Measurements from ENCODE around the gene LDHAL6B. TPM values are rescaled to one million over a fixed set of nuclear protein-coding genes. Genes with fewer than 3 reads are reported as not detected.

LDHAL6B gene
- total and polyA plus RNA-seq, 7 donors = 0.06 TPM; not detected in 5

DNA sequence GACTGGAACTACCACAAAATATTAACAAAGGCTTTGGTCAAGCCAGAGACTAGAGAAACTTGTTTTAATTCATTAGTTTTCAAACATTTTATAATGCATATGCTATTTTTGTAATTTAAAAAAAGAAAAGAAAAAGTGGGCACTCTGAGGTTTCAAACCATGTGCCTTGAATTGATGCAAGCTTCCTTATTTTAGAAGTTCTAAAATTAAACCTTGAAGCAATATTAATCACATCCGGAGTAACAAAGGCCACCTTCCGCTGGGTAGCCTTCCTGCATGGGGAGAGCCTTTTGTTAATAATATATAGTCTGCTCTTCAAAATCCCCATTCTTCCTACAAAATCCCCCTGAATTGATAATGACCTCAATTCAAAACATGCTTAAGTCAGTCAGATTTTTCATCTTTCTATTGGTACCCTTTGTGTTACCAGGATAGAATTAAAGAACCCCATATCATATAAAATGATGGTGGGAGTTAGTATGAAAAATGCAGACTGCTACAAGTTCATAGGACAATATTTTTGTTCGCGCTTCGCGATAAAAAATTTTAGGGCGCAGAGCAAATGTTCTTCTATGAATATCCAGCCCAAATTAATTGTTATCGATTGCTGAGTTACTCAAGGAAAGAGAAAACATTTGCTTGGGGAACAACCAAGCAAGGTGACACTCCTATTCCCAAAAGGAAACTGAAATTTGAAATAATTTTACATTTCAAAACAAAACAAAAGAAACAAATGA, 30.6 kb downstream of the LDHAL6B start:
- intact Hi-C loops (cut with DNase I) = no loop called here
- no peak overlapping the region for H3K27ac ChIP-seq
- DNase-seq (no peak), ATAC-seq (peak in 2 of 4 donors; percentile 44 to 47)
- 81 to 83% (median 81%) methylated on average over 8 of the region's 8 CpGs for WGBS, 3 donors
- H3K4me3 ChIP-seq = no peak overlapping the region
- TF ChIP-seq, protein P1, sequence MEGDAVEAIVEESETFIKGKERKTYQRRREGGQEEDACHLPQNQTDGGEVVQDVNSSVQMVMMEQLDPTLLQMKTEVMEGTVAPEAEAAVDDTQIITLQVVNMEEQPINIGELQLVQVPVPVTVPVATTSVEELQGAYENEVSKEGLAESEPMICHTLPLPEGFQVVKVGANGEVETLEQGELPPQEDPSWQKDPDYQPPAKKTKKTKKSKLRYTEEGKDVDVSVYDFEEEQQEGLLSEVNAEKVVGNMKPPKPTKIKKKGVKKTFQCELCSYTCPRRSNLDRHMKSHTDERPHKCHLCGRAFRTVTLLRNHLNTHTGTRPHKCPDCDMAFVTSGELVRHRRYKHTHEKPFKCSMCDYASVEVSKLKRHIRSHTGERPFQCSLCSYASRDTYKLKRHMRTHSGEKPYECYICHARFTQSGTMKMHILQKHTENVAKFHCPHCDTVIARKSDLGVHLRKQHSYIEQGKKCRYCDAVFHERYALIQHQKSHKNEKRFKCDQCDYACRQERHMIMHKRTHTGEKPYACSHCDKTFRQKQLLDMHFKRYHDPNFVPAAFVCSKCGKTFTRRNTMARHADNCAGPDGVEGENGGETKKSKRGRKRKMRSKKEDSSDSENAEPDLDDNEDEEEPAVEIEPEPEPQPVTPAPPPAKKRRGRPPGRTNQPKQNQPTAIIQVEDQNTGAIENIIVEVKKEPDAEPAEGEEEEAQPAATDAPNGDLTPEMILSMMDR (IDR thresholded peaks at IDR 0.05) = no peak
- H3K4me1 ChIP-seq = peaks cover 4% of the 10 kb centered on the region
- H3K27me3 ChIP-seq (ENCODE audit: insufficient read depth in 3 of 3, low read length in 2 of 3) = no peaks in the 10 kb centered on the region
- H3K9me3 ChIP-seq = no peaks in the 10 kb centered on the region
- H3K36me3 ChIP-seq (ENCODE audit: insufficient read depth in 1 of 2, low read depth in 1 of 2) = peaks cover 0 to 2% of the 10 kb centered on the region in 2 donors

DNA sequence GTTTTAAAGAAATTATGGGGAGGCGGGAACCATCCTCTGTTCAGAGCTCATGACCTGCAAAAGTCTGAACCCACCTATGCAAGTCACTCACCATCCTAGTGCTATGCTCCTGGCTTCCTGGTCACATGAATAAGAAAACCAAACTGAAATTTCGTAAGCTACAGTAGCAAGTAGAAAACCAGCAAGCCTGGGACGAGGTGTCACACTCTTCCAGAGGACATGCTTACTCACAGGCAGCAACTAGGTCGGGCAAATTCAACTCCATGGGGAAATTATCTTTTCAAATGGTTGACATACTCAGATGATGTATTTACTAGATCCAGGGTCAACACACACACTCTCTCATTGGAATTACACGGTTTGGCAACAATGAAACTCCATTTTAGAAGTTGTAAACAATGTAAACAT, 31.3 kb downstream of the LDHAL6B start:
- H3K4me3 ChIP-seq = no peak overlapping the region
- intact Hi-C loops (cut with DNase I) = no loop called here
- 72 to 82% (median 79%) methylated on average over 5 of the region's 5 CpGs for WGBS, 3 donors
- no peaks in the 10 kb centered on the region for H3K9me3 ChIP-seq
- no peaks in the 10 kb centered on the region for H3K27me3 ChIP-seq (ENCODE audit: insufficient read depth in 3 of 3, low read length in 2 of 3)
- peaks cover 4% of the 10 kb centered on the region for H3K4me1 ChIP-seq
- DNase-seq = no peak
- TF ChIP-seq, protein P1 (IDR thresholded peaks at IDR 0.05) = no peak
- ATAC-seq = peak in 1 of 4 donors; percentile 39
- H3K36me3 ChIP-seq (ENCODE audit: insufficient read depth in 1 of 2, low read depth in 1 of 2) = peaks cover 0 to 2% of the 10 kb centered on the region in 2 donors
- no peak overlapping the region for H3K27ac ChIP-seq

DNA sequence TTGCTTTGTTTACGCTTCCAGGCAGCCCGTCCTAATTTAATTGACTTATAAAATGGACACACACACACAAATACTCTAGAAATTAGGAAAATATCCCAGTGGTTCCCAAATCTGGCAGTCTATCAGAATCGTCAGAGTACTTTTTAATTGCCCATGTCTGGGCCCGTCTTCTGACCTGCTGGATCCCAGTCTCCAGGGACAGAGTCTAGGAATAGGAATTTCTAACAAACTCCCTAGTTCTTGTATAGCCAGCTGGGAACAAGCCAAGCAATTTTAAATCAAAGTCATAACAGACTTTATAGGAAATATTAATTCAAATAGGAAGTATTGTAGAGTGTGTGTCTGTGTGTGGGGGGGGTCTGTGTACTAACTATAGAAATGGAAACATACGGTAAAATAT, 33.4 kb downstream of the LDHAL6B start:
- DNase-seq = no peak
- no peaks in the 10 kb centered on the region for H3K9me3 ChIP-seq
- no peak overlapping the region for H3K27ac ChIP-seq
- no peak for ATAC-seq
- H3K27me3 ChIP-seq (ENCODE audit: insufficient read depth in 3 of 3, low read length in 2 of 3) = no peaks in the 10 kb centered on the region
- intact Hi-C loops (cut with DNase I) = loop anchor here in 1 of 2 donors (10.0 kb wide), 1 partner anchor 135 kb away; the partner anchor contains the start of gene MYO1E
- H3K36me3 ChIP-seq (ENCODE audit: insufficient read depth in 1 of 2, low read depth in 1 of 2) = peaks cover 0 to 2% of the 10 kb centered on the region in 2 donors
- 62 to 71% (median 70%) methylated on average over 5 of the region's 5 CpGs for WGBS, 3 donors
- H3K4me1 ChIP-seq = peaks cover 4% of the 10 kb centered on the region
- H3K4me3 ChIP-seq = no peak overlapping the region
- TF ChIP-seq, protein P1 (IDR thresholded peaks at IDR 0.05) = no peak

DNA sequence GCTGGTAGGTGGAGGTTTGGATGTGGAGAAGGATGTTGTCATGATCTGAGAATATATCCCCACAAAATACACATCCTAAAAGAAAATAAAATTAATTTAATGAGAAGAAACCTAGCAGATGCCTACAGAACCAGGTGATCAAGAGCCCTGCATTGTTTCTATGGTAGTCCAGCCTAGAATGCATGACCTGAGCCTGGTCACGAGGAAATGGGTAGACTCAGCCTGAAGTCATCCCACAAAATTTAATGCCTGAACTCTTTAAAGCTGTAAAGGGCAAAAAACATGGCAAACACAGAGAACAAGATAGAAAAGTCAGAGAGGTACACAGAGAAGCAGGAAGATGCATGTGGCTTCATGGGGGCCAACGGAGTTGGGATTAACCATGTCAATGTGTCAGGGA, 36.0 kb downstream of the LDHAL6B start:
- intact Hi-C loops (cut with DNase I) = loop anchor here in 1 of 2 donors (10.0 kb wide), 1 partner anchor 132 kb away; the partner anchor contains the start of gene MYO1E
- ATAC-seq (no peak), DNase-seq (no peak)
- Histone ChIP-seq H3K27me3 (ENCODE audit: insufficient read depth in 3 of 3, low read length in 2 of 3) (no peaks in the 10 kb centered on the region), H3K4me1 (no peaks in the 10 kb centered on the region), H3K27ac (no peak overlapping the region), H3K9me3 (no peaks in the 10 kb centered on the region), H3K36me3 (ENCODE audit: insufficient read depth in 1 of 2, low read depth in 1 of 2) (peaks cover 0 to 2% of the 10 kb centered on the region in 2 donors), H3K4me3 (no peak overlapping the region)
- TF ChIP-seq, protein P1 (IDR thresholded peaks at IDR 0.05) = no peak
- WGBS, 3 donors = 81 to 93% (median 88%) methylated on average over 2 of the region's 2 CpGs

All from psoas muscle (tissue), 8 donors.